Right lobe of liver (tissue), 6 donors: Measurements from ENCODE around the gene KLHL30. TPM values are rescaled to one million over a fixed set of nuclear protein-coding genes. Genes with fewer than 3 reads are reported as not detected.

Experiments used
- ATAC-seq, 4 donors: fragments of 200-7000 bp; cut with Tn5 transposase; one replicate each; pipeline ENCODE4 v1.9.1; 2020; ENCODE audit warnings: mild to moderate bottlenecking in 4 of 4, moderate library complexity in 4 of 4
- DNase-seq, 3 donors: peaks; one replicate each; pipeline ENCODE4 v3.0.0-alpha.2; 2020
- H3K27ac ChIP-seq, 3 donors: fragments of 200-600 bp; one replicate each; pipeline ENCODE4 v1.8.0; 2022
- H3K27me3 ChIP-seq, 2 donors: fragments of 200-600 bp; one replicate each; pipeline ENCODE4 v1.8.0; 2022
- H3K36me3 ChIP-seq, 4 donors: fragments of 200-600 bp; sonication (generic) in 1 of 4; one replicate each; pipeline versions ENCODE4 v1.5.1 to v1.8.0; 2017 to 2022; ENCODE audit warnings: control low read depth in 1 of 4
- H3K4me1 ChIP-seq, 4 donors: fragments of 200-600 bp; sonication (generic) in 1 of 4; one replicate each; pipeline versions ENCODE4 v1.5.1 to v1.8.0; 2017 to 2022; ENCODE audit warnings: control low read depth in 1 of 4
- H3K4me3 ChIP-seq, 3 donors: fragments of 200-600 bp; one replicate each; pipeline ENCODE4 v1.8.0; 2022
- H3K9me3 ChIP-seq, 4 donors: fragments of 200-600 bp; sonication (generic) in 1 of 4; one replicate each; pipeline versions ENCODE4 v1.5.1 to v1.8.0; 2017 to 2022; ENCODE audit warnings: control low read depth in 1 of 4
- CTCF ChIP-seq, 4 donors: fragments of 200-600 bp in 3 of 4; fragments of 450-650 bp in 1 of 4; IDR thresholded peaks; one replicate each; pipeline versions ENCODE4 v1.5.1 to v1.8.0; 2016 to 2022; ENCODE audit warnings: antibody characterized with exemption in 4 of 4, mild to moderate bottlenecking in 2 of 4
- POLR2A ChIP-seq: fragments of 450-650 bp; IDR thresholded peaks from one replicate; pipeline ENCODE4 v1.6.1; 2017; ENCODE audit warnings: antibody characterized with exemption, mild to moderate bottlenecking
- WGBS: methylation state at CpG from one replicate; pipeline ENCODE4 v1.1.6; 2018; ENCODE audit warnings: low coverage, low lambda C conversion rate; ENCODE audit not compliant: insufficient coverage; ENCODE audit errors: missing lambda C conversion rate; 5-methylcytosine and 5-hydroxymethylcytosine counted together
- intact Hi-C, 2 donors: fragments of 100-400 bp; cut with DNase I; formaldehyde crosslinking; loops; one replicate each; pipeline versions ENCODE4 v1.11.2 to v1.14.1; 2022
- total RNA-seq, 6 experiments: library from RNA; depleted of rRNA in 2 of 6; stranded (reverse); fragments of >200 nt in 2 of 6; fragmentation: NEBNext Ultra II Directional in 3 of 6; extraction: Animal tissue kit (Norgen Biotek cat#: 25700) in 3 of 6; gene quantifications; one replicate each; pipeline versions ENCODE4 v1.1.0 to v1.2.4, GENCODE V29; 2016 to 2023
- donor health status: DM: no; HTN: yes; CAD: no.
- donor health status: DM: no; HTN: no; CAD: no.
- donor health status: DM: no; HTN: no; CAD: no.
- donor health status: DM: no; HTN: yes; CAD: no.
- donor health status: DM: no; HTN: yes; CAD: no.

The KLHL30 gene
- total RNA-seq, 6 experiments from 2014 or later: 0.04 to 0.19 (median 0.11) TPM; not detected in 2

- peak in 2 of 3 donors; percentile 11 to 53 for DNase-seq
- 90% methylated on average over 2 of the region's 14 CpGs for WGBS
Measured at GRCh38 chr2:238123991-238124470, 14.4 kb upstream of the KLHL30 start.

GRCh38 chr2:238124488-238125126 is 13.9 kb upstream of the KLHL30 start:
- intact Hi-C loops: no loop called here
- ATAC-seq (no peak), DNase-seq (peak in 1 of 3 donors; percentile 49)
- Histone ChIP-seq H3K4me3 (no peak overlapping the region), H3K4me1 (no peaks in the 10 kb centered on the region), H3K9me3 (no peaks in the 10 kb centered on the region), H3K27ac (no peak overlapping the region), H3K36me3 (no peaks in the 10 kb centered on the region), H3K27me3 (no peaks in the 10 kb centered on the region)
- TF ChIP-seq POLR2A: no peak
- TF ChIP-seq CTCF (IDR thresholded peaks at IDR 0.05): no peak
- WGBS: 80% methylated on average over 15 of the region's 19 CpGs

More at GRCh38 chr2:238123991-238124470, 14.4 kb upstream of the KLHL30 start:
- intact Hi-C loops: no loop called here
- H3K4me1 ChIP-seq: no peaks in the 10 kb centered on the region
- TF ChIP-seq POLR2A: no peak
- TF ChIP-seq CTCF (IDR thresholded peaks at IDR 0.05): no peak
- ATAC-seq: no peak
- no peak overlapping the region for H3K27ac ChIP-seq
- no peaks in the 10 kb centered on the region for H3K9me3 ChIP-seq
- H3K4me3 ChIP-seq: no peak overlapping the region
- H3K27me3 ChIP-seq: no peaks in the 10 kb centered on the region
- H3K36me3 ChIP-seq: no peaks in the 10 kb centered on the region

- H3K27me3 ChIP-seq: no peaks in the 10 kb centered on the region
- ATAC-seq (no peak), DNase-seq (peak in 2 of 3 donors; percentile 13 to 47)
- intact Hi-C loops: no loop called here
- H3K4me3 ChIP-seq: no peak overlapping the region
- 96% methylated on average over 5 of the region's 20 CpGs for WGBS
- H3K36me3 ChIP-seq: no peaks in the 10 kb centered on the region
- no peak overlapping the region for H3K27ac ChIP-seq
- H3K4me1 ChIP-seq: no peaks in the 10 kb centered on the region
- no peaks in the 10 kb centered on the region for H3K9me3 ChIP-seq
- TF ChIP-seq CTCF (IDR thresholded peaks at IDR 0.05): no peak
- no peak for TF ChIP-seq POLR2A
Measured at GRCh38 chr2:238125127-238125885, 13.2 kb upstream of the KLHL30 start.

GRCh38 chr2:238126338-238126737 is 12.1 kb upstream of the KLHL30 start:
- H3K9me3 ChIP-seq: no peaks in the 10 kb centered on the region
- no peak overlapping the region for H3K27ac ChIP-seq
- no peaks in the 10 kb centered on the region for H3K4me1 ChIP-seq
- ATAC-seq (no peak), DNase-seq (no peak)
- intact Hi-C loops: no loop called here
- WGBS: 83% methylated on average over 2 of the region's 2 CpGs
- no peak overlapping the region for H3K4me3 ChIP-seq
- H3K36me3 ChIP-seq: no peaks in the 10 kb centered on the region
- no peaks in the 10 kb centered on the region for H3K27me3 ChIP-seq
- TF ChIP-seq CTCF (IDR thresholded peaks at IDR 0.05) (no peak), POLR2A (no peak)
